ENCODE results near the gene LMO1.

DNA sequence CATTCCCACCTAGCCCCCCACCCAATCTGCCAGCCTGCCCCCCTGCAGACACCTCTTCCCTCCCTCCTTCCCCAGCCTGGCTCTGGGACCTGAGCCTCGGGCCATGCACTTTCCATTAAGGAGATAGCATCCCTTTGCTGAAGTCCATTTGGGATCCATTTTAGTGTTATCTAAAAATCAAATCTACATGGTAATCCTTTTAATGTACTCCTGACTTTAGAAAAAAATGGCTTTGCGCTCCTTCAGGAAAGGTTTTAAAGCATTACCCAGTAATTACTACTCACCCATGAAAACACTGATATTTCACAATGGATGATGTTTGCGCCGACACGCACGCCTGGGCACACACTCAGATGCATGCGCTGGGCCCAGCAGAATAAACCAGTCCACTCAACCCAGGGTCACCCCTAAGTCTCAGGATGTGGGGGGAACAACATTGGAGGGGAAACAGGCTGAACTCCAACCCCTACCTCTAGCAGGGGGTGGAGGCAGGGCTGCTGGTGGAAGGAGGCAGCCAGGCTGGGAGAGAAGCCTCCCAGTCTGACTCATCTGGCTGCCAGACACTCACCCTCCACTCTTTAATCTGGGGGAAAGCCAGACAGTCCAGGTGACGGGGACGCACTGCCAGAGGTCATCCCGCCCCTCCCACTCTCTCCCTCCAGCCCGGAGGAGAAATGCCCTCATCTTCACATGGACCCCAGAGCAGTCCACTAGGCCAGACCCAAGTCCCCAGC, 29.8 kb downstream of the LMO1 start:
- TF ChIP-seq, protein P1, sequence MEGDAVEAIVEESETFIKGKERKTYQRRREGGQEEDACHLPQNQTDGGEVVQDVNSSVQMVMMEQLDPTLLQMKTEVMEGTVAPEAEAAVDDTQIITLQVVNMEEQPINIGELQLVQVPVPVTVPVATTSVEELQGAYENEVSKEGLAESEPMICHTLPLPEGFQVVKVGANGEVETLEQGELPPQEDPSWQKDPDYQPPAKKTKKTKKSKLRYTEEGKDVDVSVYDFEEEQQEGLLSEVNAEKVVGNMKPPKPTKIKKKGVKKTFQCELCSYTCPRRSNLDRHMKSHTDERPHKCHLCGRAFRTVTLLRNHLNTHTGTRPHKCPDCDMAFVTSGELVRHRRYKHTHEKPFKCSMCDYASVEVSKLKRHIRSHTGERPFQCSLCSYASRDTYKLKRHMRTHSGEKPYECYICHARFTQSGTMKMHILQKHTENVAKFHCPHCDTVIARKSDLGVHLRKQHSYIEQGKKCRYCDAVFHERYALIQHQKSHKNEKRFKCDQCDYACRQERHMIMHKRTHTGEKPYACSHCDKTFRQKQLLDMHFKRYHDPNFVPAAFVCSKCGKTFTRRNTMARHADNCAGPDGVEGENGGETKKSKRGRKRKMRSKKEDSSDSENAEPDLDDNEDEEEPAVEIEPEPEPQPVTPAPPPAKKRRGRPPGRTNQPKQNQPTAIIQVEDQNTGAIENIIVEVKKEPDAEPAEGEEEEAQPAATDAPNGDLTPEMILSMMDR (IDR thresholded peaks at IDR 0.05) = no peak
- TF ChIP-seq NRF1 (IDR thresholded peaks at IDR 0.05; ENCODE audit: low read depth, low read length) (no peak), RAD21 (IDR thresholded peaks at IDR 0.05; ENCODE audit: low read length) (no peak), EP300 (IDR thresholded peaks at IDR 0.05; ENCODE audit: borderline replicate concordance in 1 of 2, low read depth in 1 of 2, low read length in 1 of 2) (peak; percentile 8 to 98; a peak in 2 of 4 replicates), EZH2phosphoT487 (IDR thresholded peaks at IDR 0.05; ENCODE audit: borderline replicate concordance, low read depth) (no peak), SIN3A (IDR thresholded peaks at IDR 0.05; ENCODE audit: borderline replicate concordance, low read depth, low read length) (no peak), POLR2AphosphoS5 (IDR thresholded peaks at IDR 0.05; ENCODE audit: low read depth, low read length) (no peak)
- TF ChIP-seq, protein P2, sequence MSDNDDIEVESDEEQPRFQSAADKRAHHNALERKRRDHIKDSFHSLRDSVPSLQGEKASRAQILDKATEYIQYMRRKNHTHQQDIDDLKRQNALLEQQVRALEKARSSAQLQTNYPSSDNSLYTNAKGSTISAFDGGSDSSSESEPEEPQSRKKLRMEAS (IDR thresholded peaks at IDR 0.05; ENCODE audit: low read depth) = 0 out of 2 replicates have a peak, but pooled peaks have one; percentile 3
